HG02870 (cell line): ENCODE measurements around the gene CPTP.

Source experiments
- ATAC-seq: cut with Tn5 transposase; IDR thresholded peaks from one replicate; pipeline ENCODE4 v1.9.1; 2021; ENCODE audit warnings: mild to moderate bottlenecking, moderate library complexity; ENCODE audit not compliant: unreplicated experiment

CPTP gene

GRCh38 chr1:1347026-1347595 lies 22.5 kb downstream of the CPTP start:
- no peak for ATAC-seq

DNA sequence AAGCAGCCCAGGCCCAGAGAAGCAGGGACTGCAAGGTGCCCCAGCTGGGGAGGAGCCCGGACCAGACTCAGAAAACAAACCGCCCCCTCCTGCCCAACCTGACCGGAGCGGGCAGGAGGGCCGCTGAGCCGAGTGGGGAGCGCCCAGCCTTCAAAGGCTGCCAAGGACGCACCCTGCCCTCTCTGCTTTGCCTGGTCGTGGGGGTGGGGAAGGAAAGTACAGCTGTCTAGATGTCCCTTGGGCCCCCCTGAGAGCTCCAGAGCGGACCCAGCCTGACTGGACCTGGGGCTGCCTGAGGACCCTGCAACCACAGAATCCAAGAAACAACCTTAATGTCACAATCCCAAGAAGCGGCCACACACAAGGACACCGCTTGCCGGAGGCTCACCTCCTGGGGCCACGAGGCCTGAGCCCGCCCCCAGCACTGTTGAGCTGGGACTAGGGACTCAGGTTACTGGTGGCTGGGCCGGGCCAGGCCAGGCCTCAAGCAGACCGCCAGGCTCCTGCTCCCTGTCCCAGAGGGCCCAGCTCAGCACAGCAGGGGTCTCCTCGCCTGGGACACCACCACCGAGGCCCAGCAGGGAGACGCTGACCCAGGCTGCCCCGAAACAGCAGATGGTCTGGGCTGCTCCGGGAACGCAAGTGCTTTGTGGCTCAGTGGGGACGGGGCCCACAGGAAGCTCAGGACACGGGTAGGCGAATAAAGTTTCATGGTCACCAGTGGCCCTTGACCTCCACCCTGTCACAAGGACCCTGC lies 23.2 kb downstream of the CPTP start:
- ATAC-seq = no peak

DNA sequence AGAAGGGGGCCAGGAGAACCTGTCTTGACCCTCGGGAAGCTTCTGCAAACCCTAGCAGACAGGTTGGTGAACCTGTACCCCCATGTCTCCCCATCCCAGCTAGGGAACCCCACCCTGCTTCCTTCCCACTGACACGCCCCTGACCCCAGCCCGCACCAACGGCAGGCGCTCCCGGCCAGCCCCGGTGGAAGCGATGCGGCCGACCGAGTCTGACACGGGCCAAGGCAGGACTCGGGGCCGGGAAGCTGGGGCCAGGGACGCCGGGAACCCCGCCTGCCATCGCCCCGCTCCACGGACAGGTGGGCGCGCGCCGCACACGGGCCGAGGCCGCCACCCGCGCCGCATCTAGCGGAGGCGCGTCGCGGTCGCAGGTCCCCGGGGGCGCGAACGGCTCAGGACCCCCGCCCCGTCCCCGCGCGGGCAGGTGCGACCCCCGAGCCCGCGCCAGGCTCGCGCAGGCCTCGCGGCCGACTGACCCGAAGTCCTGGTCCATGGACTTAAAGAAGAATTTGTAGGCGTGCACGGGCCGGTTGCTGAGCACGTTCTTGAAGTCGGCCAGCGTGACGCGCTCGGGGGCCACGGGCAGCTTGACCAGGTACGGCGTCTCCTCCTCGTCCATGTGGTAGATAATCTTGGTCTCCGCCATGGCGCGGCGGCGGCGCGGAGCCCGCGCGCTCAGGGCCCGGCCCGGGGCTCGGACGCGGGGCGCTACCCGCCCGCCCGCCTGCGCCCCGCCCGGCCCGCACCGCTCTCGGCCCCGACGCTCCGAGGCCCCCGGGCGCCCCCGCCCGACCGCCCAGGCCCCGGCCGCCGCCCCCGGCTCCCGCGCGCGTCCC lies 24.0 kb downstream of the CPTP start:
- peak; percentile 21 for ATAC-seq

GRCh38 chr1:1349256-1350012 lies 24.8 kb downstream of the CPTP start, which contains the start of gene DVL1:
Gene DVL1 (minus strand): TSS chr1:1349418. CDS start chr1:1349065, 353 bp downstream.
- ATAC-seq = peak; percentile 62

GRCh38 chr1:1351511-1352427 lies 27.2 kb downstream of the CPTP start:
- ATAC-seq = no peak

- no peak for ATAC-seq
Measured at GRCh38 chr1:1352786-1353388, 28.3 kb downstream of the CPTP start.

DNA sequence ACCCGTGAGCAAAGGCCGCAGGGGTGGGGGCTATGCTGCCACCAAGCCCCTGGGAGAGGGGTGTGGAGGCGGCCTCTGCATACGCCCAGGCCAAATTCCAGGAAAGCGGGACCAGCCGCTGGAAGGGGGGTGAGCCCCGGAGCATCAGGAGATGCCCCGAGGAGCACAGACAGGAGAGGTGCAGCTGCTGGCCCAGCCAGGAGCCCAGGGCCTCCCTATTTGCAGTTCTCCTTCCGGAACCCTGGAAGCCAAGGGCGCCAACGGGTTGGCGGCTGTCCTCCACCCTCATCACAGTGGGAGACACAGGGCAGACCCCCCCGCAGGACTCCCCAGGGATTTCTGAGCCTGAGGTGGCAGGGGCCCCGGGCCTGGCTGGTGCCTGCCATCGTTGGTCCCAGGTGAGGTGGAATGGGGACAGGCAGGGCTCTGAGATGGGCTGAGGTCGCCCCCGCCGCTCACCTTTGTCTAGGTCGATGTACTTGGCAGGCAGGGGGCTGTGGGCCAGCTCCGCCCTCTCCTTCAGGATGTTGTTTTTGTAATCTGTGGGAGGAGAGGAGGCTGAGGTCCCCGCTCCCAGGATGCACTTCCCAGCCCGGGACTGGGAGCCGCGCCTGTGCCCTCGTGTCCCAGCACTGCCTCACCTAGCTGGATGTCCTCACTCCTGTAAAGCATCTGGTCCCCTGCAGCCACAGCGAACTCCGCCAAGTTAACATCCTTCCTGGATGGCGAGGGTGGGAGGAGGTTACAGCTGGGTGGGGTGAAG lies 29.0 kb downstream of the CPTP start:
- ATAC-seq = no peak

GRCh38 chr1:1354271-1355247 lies 30.0 kb downstream of the CPTP start:
- ATAC-seq = no peak

DNA sequence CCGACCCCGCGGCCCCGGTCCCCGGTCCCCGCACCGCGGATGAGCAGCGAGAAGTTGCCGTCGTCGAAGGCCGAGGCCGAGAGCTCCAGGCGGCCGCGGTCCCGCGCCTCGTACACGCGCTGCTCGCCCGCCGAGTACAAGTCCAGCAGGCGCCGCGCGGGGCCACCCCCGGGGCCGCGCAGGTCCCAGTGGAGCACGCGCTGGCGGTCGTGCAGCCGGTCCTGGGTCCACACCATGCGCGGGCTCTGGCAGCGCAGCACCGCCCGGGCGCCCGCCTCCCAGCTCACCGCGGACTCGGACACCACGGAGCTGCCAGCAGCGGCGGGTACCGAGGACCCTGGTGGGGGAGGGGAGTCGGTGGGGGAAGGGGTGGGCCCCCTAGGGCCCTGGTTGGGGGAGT lies 30.8 kb downstream of the CPTP start:
- no peak for ATAC-seq

- ATAC-seq = no peak
Measured at GRCh38 chr1:1356166-1356795, 31.7 kb downstream of the CPTP start.

DNA sequence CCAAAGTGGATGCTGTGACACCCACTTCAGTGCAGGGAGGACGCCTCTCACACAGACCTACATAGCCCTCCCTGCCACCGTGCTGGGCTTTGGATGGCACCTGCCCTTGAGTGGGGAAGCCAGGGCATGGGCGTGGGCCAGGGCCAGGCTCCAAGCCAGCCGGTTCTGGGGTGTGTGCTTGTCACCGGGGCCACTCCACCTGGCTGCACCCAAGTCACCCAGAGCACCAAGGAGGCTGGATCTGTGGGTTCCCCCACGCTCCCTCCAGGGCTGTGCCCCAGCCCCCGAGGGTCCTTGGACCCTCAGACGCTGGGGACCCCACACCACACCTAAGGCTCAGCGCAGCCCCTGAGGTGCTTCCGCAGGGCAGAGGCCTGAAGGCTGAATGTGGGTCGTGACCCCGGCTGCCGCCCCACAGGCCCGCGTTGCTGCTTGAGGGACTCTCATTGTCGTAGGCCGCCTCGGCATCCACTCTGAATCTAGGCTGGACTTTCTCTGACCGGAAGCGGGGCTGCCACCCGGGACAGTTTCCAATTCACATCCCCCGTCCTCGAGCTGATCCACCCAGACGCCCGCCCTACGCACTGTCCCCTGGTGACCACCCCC lies 32.3 kb downstream of the CPTP start:
- no peak for ATAC-seq

DNA sequence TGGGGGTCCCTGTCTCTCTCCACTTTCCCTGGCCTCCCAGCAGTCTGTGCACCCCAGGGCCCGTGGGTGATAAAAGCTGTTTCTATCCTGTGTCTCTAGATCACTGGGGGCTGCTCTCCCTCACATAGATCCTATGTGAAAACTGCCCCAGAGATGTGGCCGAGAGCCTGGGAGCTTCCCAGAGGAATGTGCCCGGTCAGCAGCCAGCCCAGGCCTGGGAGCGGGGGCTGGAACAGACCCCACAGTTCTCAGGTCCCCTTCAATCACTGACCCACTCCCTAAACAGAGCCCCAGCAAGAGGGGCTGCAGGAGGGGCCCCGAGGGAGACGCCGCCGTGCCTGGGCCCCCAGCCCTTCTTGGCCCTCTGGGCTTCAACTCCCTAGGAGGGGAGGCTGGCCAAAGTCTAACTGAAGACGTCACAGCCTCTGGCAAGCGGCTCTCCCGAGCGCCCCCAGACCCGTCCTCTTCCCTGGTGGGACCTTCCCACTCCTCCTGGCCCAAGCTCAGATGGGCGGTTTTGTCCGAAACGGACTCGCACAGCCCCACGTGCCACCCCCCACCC lies 33.4 kb downstream of the CPTP start:
- no peak for ATAC-seq

DNA sequence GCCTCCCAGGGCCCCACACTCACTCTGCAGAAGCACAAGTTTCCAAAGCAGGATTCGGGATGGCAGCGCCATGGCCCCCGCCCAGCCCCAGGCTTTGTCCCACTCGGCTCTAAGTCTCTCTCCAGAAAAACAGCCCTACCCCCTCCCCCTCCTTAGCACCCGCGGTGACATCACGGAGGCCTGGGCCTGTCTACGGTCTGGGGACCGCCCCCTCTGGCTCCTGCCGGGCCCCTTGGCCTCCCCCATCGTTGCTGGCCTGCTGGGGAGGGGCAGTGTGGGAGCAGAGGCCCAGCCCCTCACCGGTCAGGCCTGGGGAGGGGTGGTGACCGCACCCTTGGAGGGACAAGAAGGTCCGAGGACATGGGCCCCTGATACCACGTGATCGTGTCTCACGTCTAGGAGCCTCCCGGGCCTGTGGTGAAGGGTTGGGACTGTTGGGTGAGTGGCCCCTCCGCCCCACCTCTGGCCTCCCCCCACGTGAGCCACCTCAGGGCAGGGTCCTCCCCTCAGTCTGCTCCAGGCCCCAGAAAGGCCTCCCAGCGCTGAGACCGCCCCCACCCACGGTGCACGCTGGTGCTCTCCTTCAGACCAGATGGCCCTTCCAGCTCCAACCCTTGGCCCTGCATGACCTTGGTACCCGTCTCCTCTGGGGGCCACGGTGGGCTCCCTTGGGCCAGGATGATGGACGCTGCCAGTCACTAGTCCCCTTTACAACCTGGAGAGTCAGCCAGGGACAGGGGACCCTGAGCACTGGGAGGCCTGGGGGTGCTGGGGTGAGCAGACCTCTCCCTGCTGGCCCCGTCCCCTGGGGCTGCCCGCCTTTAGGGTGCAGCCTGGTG lies 34.0 kb downstream of the CPTP start, which contains the start of gene MXRA8:
MXRA8 (minus strand) TSS at position 123 of the 839 bp plus-strand sequence; CDS start at position 72, 51 bp downstream.
- ATAC-seq = no peak

- ATAC-seq = no peak
Measured at GRCh38 chr1:1359308-1359663, 34.7 kb downstream of the CPTP start.

- no peak for ATAC-seq
Measured at GRCh38 chr1:1359664-1360468, 35.3 kb downstream of the CPTP start.
